ENCODE results near the gene C17orf113. TPM values are rescaled to one million over a fixed set of nuclear protein-coding genes. Genes with fewer than 3 reads are reported as not detected.

Gene C17orf113
- total RNA-seq (2012; rRNA removed), result under 0.01 TPM in 1 of 2 replicates, not detected in the other
- polyA plus RNA-seq (2012; rRNA removed), result 0.03 and 0.07 TPM in 2 replicates
- polyA plus RNA-seq (2012; cell fraction: cytosol; rRNA removed), result 0.06 and 0.10 TPM in 2 replicates
- 0.08 and 0.10 TPM in 2 replicates for polyA plus RNA-seq (2012; cell fraction: nucleus; rRNA removed; ENCODE audit: low replicate concordance)
- Bru-seq, nascent RNA, result not detected
- percentile 19 among the genes with signal in this experiment for BruChase-seq, experiment 1, labeled RNA remaining after a 6-hour chase
- percentile 18 among the genes with signal in this experiment for BruChase-seq, experiment 2, labeled RNA remaining after a 2-hour chase
- long read RNA-seq, result 0 reads

GRCh38 chr17:42050393-42051012 is at the start of gene C17orf113:
Gene C17orf113 (minus strand): TSS chr17:42050601. CDS start chr17:42043376, 7,225 bp downstream.
- H3K79me1 ChIP-seq (ENCODE audit: low read depth in 1 of 2, low read length in 2 of 2), result no peaks in the 10 kb centered on the region
- no peak within 1 kb of the TSS for H2BK15ac ChIP-seq (ENCODE audit: low read depth, low read length)
- H3K9ac ChIP-seq (ENCODE audit: low read depth, low read length), result 0 out of 2 replicates have a peak within 1 kb of the TSS, but pooled peaks have one; percentile 7
- no peaks in the 10 kb centered on the region for H3K9me1 ChIP-seq (ENCODE audit: insufficient read depth, low read length)
- H4K5ac ChIP-seq (ENCODE audit: low read depth, low read length), result 0 out of 2 replicates have a peak within 1 kb of the TSS, but pooled peaks have one; percentile 33
- H3K56ac ChIP-seq (ENCODE audit: extremely low read depth, insufficient read depth, low read length), result no peak within 1 kb of the TSS
- H2AK5ac ChIP-seq (ENCODE audit: low read depth, low read length), result no peak within 1 kb of the TSS; the same call in 1 of the 2 replicates
- BruUV-seq (replicated peaks), result no TSS peak
- no peaks in the 10 kb centered on the region for H3K9me3 ChIP-seq (ENCODE audit: control insufficient read depth, insufficient read depth, low read length)
- dilution Hi-C loops (cut with HindIII; ENCODE audit: low sequenced_read_pairs, unreplicated experiment), result no loop called here
- no peak within 1 kb of the TSS for H3K18ac ChIP-seq (ENCODE audit: low read depth, low read length)
- DNase-seq (no peak), ATAC-seq (ENCODE audit: low read depth) (peak; percentile 87)
- H2BK120ac ChIP-seq (ENCODE audit: low read depth, low read length), result no peak within 1 kb of the TSS
- no peak within 1 kb of the TSS for H3K4ac ChIP-seq (ENCODE audit: low read depth, low read length)
- peaks cover 70% of the 10 kb centered on the region for H3K27me3 ChIP-seq (ENCODE audit: control insufficient read depth, insufficient read depth, low read length)
- POLR2A ChIA-PET (ENCODE audit: unreplicated experiment), result no interaction called here
- H3K4me2 ChIP-seq (ENCODE audit: low read depth, low read length), result peak within 1 kb of the TSS; percentile 69
- peak within 1 kb of the TSS; percentile 42 for H2AK9ac ChIP-seq (replicated peaks; ENCODE audit: low read depth, low read length, poor library complexity)
- no peak within 1 kb of the TSS for H2BK20ac ChIP-seq (ENCODE audit: low read depth, low read length)
- peak within 1 kb of the TSS; percentile 50 for H3K4me3 ChIP-seq (ENCODE audit: insufficient read depth, low read depth, low read length)
- CTCF ChIA-PET, result interaction anchor here (1.0 kb wide), 1 partner anchor 9 kb away, joined by 3 read pairs; no protein-coding TSS in a partner anchor
- no peak within 1 kb of the TSS for H4K91ac ChIP-seq (ENCODE audit: insufficient read depth, low read depth, low read length)
- H3K14ac ChIP-seq (replicated peaks; ENCODE audit: low read depth, low read length), result no peak within 1 kb of the TSS
- TF ChIP-seq BHLHE40 (IDR thresholded peaks at IDR 0.05; ENCODE audit: low read depth, low read length) (no peak), CEBPB (IDR thresholded peaks at IDR 0.05; ENCODE audit: low read depth, low read length) (no peak), RAD21 (IDR thresholded peaks at IDR 0.05; ENCODE audit: low read length) (peak; percentile 20; the same call in 1 of the 2 replicates), MAZ (IDR thresholded peaks at IDR 0.05; ENCODE audit: borderline replicate concordance, low read depth, low read length) (no peak), SMC3 (IDR thresholded peaks at IDR 0.05; ENCODE audit: low read depth, low read length) (no peak), RFX5 (IDR thresholded peaks at IDR 0.05; ENCODE audit: low read depth, low read length) (no peak), CTCF (conservative IDR thresholded peaks at IDR 0.05; ENCODE audit: low read depth, low read length) (peak; percentile 42)
- no peak within 1 kb of the TSS for H2BK5ac ChIP-seq (ENCODE audit: low read depth, low read length, poor library complexity, severe bottlenecking)
- no peaks in the 10 kb centered on the region for H4K20me1 ChIP-seq (ENCODE audit: insufficient read depth, low read length)
- H3K36me3 ChIP-seq (ENCODE audit: control insufficient read depth, insufficient read depth, low read length), result no peaks in the 10 kb centered on the region
- peak within 1 kb of the TSS in 1 of 2 experiments; percentile 25; a peak in 1 of 4 replicates for H4K8ac ChIP-seq (ENCODE audit: low read depth in 2 of 2, low read length in 2 of 2)
- H2AFZ ChIP-seq (replicated peaks; ENCODE audit: low read length, poor library complexity), result peak within 1 kb of the TSS; percentile 85
- H3K23ac ChIP-seq (ENCODE audit: low read depth, low read length), result no peak within 1 kb of the TSS
- H3K27ac ChIP-seq (ENCODE audit: insufficient read depth, low read length), result no peak within 1 kb of the TSS
- in situ Hi-C loops (cut with MboI; ENCODE audit: low sequenced_read_pairs), result no loop called here
- 0 out of 2 replicates have a peak, but pooled peaks cover 1% of the 10 kb centered on the region for H3K4me1 ChIP-seq (ENCODE audit: control insufficient read depth, insufficient read depth, low read length)
- intact Hi-C loops (cut with micrococcal nuclease), result no loop called here
- 0% methylated on average over 3 of the region's 65 CpGs; no CpG with 5 or more reads in 1 of the 2 experiments for WGBS, 2 experiments (ENCODE audit: extremely low coverage in 2 of 2, insufficient read length in 1 of 2)

Data from IMR-90 (cell line).